Gastroesophageal sphincter (tissue), 3 donors: ENCODE results near the gene GLRX5.

Experiments
- EP300 ChIP-seq: sonication (generic); formaldehyde crosslinking; IDR thresholded peaks from one replicate; pipeline ENCODE4 v1.6.1; 2017; ENCODE audit warnings: antibody characterized with exemption, mild to moderate bottlenecking
- POLR2A ChIP-seq, 2 donors: fragments of 450-650 bp; IDR thresholded peaks; one replicate each; pipeline ENCODE4 v1.6.1; 2017; ENCODE audit warnings: antibody characterized with exemption in 2 of 2, mild to moderate bottlenecking in 2 of 2, moderate library complexity in 1 of 2
- TF ChIP-seq, protein P1 (sequence below), 4 experiments: fragments of 200-600 bp in 2 of 4; fragments of 450-650 bp in 2 of 4; sonication (generic) in 1 of 4; IDR thresholded peaks; one replicate each; pipeline ENCODE4 v1.5.1; 2017 to 2019; ENCODE audit warnings: antibody characterized with exemption in 4 of 4, mild to moderate bottlenecking in 2 of 4, moderate library complexity in 2 of 4

DNA sequence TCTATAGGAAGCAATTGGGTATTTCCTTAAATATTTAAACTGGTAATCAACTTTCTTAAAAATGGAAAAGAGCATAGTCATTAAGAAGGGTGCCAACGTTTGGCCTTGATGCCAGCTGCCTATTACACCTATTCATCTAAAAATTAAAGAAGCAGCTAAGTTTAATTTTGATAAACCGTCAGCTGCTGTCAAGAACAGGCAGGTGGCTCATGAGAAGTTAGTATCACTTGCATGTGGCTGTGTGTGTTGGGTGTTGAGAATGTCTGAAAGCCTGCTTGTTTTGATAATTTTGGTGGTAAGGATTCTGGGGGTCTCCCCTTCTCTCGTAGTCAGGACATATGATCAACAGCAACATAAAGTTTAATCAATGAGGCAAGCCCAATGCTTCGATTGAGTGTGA lies 6.5 kb downstream of the GLRX5 start:
- TF ChIP-seq, protein P1, sequence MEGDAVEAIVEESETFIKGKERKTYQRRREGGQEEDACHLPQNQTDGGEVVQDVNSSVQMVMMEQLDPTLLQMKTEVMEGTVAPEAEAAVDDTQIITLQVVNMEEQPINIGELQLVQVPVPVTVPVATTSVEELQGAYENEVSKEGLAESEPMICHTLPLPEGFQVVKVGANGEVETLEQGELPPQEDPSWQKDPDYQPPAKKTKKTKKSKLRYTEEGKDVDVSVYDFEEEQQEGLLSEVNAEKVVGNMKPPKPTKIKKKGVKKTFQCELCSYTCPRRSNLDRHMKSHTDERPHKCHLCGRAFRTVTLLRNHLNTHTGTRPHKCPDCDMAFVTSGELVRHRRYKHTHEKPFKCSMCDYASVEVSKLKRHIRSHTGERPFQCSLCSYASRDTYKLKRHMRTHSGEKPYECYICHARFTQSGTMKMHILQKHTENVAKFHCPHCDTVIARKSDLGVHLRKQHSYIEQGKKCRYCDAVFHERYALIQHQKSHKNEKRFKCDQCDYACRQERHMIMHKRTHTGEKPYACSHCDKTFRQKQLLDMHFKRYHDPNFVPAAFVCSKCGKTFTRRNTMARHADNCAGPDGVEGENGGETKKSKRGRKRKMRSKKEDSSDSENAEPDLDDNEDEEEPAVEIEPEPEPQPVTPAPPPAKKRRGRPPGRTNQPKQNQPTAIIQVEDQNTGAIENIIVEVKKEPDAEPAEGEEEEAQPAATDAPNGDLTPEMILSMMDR (IDR thresholded peaks at IDR 0.05): no peak
- TF ChIP-seq EP300 (no peak), POLR2A (IDR thresholded peaks at IDR 0.05) (no peak)
